IPS-NIHi7 (cell line): ENCODE measurements around the gene CHIA.

ENCODE experiments used
- DNase-seq: peaks from one replicate; pipeline ENCODE4 v3.0.0; 2012; ENCODE audit warnings: mixed read lengths; ENCODE audit errors: extremely low spot score

CHIA gene

DNA sequence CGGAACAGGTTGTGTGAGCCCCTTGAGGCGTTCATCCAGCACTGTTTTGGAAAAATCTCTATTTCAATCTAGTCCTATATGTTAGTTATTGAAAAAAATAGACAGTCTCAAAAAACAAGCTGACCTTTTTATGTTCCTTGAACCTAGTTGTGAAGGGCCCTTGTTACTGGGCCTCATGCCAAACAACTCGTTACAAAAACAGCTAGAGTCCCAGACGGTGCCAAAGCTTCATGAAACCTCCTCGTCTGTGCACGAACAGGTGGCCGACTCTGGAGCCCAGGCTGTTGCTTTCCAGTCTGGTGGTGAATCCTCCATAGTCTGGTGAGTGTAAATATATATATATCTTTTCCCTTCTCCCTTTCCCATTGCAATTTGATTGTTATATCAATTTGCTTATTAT is at the start of gene CHIA:
Gene CHIA, plus strand, starts transcription at position 222 of the 400 bp plus-strand sequence. CDS start 19,617 bp downstream, outside the sequence.
- no peak for DNase-seq

DNA sequence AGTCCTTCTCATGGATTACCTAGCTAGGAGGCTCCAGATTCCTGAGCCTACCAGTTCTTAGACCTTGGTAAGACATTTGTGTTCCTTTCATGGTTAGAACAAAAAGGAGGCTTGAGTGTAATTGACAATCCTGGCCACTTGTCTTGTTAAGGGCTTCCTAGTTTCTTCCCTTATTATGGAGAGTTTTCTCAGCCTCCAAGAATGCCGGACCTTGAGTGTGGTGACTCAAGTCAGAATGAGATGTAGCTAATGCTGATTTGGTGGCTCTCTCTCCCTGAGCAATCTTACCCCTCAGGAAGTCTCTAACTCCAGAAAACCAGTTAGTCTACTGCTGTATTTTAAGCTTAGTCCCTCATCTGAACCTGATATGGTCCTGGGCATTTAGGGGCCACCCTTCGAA is 48.9 kb upstream of the CHIA start:
- no peak for DNase-seq

DNA sequence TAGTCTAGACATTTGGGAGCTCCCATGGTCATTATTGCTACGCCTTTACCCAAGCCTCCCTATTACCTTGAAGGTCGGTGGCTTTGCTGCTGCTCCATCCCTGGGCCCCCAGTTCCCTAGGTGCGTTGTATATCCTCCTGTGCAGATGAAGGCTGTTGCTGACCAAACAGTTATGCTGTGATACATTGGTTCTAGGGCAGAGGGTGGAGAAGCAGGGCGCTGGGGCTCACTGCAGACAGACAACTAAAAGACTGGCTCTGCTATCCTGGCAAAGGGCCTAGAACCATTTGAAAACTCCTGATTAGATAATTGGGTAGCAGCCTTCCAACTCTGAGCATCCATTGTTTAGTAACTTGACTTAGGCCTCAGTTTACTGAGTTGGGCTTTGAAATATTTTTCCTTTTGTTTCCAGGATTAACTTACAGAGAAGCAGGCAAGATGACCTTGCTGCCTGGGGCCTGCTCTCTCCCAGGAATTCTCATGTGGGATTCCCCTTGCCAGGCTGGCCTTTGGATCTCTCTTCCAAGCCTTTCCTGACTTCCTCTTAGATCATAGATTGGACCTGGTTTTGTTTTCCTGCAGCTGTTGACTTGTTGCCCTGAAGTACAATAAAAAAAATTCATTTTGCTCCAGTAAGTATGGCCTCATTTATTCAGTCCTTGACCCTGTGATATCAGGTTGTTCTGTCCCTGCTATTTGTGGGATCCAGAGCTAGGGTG is 47.7 kb upstream of the CHIA start:
- no peak for DNase-seq

DNA sequence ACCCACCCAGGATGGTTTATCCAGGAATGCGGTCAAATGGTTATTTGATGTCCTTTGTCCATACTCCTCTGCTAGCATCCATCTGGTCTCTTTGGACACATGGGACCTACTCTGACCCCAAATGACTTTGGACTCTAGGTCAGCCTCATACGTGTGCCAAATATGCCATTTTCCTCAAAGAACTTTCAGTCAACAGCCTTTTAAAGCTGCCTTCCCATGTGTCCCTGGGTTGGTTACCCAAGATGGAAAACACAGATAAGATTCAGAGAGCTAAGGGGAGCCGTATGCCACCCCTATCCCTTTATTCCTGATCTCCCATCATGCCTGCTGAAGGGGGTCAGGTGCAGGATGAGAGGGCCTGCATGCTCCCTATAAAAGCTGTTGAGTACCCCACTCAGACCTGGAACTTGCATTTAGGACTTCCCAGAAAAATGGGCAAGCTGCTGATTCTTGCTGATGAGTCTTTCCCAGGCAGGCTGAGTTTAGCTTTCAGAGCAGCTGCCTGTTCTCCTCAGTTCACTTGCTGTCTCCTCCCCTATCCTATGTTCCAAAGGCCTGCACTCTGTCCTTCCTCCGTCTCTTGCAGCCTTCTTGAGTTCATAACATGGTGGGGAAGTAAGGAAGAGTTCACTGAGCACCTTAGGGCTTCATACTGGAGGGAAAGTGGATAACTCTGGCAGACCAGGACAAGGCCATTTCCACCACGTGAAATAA is 43.4 kb upstream of the CHIA start:
- no peak for DNase-seq

DNA sequence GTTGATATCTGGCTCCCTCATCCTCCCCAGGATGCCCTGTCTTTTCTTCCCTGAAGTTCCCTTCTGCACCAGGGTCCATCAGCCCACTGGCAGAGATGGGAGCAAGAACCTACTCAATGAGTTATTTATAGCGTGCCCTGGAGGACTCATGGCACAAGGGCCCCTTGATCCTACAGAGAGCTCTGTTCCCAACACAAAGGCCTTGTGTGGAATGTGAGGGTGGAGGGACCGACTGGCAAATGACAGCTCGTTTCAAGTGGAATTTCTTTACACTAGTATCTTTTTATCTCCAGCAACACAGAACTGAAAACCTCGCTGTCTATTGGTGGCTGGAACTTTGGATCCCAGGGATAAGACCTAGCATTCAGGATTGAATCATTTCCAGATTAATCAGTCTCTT is 40.7 kb upstream of the CHIA start:
- DNase-seq = no peak

DNA sequence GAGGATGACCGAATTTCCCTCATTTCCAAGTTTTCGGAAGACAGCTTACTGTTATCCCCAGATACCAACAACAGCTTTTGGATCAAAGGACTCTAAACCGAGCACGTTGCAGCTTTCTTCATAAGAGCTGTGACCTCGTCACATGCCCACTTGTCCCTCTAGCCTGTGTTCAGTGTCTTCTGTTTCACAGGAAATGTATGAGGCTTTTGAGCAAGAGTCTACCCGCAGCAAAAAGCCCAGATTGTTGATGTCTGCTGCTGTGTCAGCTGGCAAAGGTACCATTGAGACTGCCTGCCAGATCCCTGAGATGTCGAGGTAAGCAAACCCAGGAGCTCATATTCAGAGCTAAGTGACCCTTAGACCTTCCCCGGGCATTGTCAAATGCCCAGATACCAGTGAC is 39.1 kb upstream of the CHIA start:
- no peak for DNase-seq

DNA sequence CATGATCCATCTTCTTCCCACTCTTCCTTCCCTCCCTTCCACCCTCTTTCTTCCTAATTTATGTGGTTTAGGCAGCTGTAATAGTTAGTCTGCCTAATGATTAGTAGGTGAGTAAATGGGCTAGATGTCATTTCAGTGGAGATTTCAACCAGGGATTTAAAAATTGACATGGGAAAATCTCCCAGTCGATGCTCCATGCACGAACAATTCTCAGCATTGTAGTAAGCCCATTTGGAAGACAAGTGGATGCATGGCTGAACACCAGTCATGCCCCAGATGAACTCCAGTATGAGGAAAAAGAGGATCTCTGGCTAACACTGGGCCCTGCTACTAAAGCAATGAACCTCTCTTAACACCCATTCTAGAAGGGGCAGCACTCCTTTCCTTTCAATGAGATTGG is 37.9 kb upstream of the CHIA start:
- no peak for DNase-seq

DNA sequence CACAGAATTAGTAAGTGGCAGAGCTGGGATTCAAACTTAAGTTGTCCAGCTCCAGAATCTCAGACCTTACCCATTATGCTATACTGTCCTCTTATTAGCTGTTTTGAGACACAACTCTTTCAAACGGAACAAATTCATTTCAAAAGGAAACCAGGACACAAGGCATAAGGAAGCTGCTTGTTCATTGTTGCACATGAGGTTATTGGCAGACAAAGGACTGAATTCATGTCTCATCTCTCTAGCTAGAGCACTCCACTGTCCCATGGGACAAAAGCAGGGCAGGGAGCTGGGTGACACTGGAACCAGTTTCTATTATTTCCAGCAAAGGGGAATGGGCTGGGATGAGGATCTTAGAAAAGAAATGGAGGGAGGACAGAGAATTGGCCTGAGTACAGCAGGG is 36.8 kb upstream of the CHIA start:
- DNase-seq = no peak

DNA sequence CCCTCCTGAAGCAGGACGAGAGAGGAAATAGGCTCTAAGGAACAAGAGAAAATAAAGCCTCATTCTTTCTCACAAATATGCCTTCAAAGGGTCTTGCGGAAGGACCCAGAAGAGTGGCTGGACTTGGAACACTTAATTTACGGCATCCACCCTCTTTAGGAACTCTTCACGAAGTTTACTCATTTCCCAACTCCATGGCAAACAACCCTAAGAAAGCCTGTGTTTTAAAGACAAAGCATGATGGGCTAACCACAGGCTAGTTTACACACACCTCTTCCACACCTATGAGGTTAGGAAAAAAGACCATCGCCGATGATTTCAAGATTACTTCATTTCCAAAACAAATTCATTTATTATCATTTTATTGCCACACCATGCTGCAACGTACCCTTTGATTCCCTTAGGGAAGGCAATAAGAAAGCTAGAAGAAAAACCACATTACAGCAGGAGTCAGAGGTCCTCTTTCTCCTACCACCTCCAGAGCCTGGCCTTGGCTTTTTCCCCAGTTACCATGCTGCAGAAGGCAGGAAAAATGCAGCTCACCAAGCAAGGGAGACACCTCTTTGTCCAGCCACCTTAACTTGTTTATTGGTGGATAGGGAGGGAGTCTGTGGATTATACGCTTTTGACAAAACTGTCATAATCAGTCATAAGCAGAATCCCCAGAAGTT is 33.5 kb upstream of the CHIA start:
- no peak for DNase-seq

DNA sequence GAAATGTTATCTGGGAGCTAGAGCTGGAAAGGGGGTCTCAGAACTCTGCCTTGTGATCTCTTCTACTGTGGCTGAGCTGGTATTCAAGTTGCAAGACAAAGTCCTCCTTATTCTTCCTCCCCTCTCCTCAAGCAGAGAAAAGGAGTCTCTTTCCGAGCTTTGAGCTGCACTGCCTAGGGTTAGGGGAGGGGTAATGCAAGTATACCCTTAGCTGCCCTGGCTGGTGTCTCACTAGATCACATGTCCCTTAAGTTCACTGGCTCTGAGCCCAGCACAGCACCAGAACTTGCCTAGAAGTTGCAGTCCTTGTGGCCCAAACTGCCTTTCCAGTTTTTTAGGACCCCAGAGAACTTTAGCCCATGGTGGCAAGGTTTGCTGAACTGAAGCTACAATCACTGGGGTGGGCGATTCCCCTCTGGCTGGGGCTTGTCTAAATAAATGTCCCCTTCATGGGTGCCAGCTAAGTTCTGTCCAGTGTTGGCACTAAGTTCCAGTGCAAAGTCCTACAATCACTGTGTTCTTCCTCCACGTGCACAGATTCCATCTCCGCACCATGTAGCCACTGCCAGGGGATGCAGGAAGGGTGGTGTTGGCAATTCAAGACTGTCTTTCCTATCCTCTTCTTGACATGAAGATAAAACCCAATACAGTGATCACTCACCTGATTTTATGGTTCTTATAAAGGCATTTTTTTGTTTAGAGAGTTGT is 22.7 kb upstream of the CHIA start:
- no peak for DNase-seq

DNA sequence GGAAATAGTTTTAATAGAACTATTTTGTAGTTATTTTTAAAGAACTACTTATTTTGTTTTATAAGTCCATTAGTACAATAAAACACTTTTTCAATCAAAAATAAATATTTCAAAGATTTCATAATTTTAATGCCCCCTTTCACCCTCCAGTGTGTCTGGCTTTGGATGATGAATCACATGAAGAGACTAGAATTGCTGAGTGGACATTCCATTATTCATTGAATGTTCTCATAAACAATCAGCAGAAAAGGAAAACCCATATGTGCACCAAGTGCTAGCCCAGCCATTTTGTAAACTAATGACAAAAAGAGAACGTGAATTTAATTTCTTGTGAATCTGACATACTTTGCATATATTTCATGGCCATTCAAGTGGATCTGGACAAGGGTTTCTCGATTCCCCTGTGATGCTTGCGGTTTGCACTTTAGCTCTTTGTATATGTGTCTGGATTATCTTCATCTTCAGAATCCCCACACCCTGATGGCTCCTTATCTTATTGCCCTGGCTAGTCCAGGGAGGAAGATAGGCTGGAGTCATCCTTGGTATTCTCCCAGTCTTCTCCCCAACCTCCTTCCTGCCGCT is 20.7 kb upstream of the CHIA start:
- no peak for DNase-seq

DNA sequence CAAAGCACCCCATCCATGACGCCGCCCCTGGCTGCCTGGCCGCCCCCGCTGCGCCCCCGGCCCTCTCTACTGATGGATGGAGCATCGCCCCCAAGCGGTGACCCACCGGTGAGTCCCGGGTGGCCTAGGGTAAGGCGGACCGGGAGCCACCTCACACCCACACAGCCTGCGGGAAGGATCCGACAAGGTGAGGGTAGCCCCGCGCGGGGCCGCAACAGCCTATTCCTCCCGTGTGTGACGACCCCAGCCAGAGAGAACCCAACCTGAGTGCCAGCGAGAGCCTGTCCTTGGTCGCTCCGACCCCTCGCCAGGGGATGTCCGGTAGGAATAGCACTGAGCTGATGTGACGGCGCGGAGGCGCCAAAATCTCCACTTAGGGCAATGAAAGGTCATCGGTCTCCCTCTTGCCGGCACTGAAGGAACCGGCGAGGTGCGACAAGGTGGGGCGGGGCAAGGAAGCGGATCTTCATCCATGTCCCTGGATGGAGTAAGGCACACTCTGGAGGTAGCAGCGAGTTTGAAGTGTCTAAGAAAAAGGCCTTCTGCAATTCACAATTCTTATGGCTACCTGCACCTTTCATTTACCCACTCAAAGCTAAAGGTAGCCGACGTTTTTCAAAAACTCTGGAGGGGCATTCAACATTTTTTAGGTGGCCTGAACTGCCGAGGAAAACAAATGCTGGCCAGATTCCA is 19.7 kb upstream of the CHIA start:
- peak; percentile 31 for DNase-seq

DNA sequence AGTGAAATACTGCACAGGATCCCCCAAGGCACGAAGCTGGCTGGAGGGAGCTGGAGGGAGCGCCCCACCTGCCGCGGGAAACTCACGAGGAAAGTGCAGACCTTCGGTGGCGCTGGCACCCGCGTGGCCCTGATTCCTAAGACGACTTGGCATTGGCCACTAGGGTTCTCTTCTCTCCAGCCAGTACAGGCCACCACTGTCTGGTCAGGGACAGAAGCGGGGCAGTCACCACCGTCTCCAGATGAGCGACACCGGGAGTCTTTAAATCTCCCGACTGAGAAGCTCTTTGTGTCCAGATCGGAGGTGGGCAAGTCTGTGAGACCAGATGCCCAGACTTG is 19.2 kb upstream of the CHIA start:
- no peak for DNase-seq

DNA sequence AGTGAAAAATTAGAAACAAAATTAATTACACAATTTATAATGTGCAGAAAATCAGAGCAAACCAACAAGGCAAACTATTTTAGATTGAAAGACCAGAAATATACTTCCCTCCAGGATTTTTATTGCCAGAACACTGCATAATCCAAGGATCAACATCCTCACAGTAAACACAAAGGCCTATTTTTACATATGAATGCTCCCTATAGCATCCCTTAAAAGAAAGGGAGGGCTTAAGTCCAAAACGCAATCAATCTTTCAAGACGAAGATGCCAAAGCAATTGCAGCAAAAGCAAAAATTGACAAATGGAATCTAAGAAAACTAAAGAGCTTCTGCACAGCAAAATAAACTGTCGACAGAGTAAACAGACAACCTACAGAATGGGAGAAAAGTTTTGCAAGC is 18.6 kb upstream of the CHIA start:
- DNase-seq = no peak

DNA sequence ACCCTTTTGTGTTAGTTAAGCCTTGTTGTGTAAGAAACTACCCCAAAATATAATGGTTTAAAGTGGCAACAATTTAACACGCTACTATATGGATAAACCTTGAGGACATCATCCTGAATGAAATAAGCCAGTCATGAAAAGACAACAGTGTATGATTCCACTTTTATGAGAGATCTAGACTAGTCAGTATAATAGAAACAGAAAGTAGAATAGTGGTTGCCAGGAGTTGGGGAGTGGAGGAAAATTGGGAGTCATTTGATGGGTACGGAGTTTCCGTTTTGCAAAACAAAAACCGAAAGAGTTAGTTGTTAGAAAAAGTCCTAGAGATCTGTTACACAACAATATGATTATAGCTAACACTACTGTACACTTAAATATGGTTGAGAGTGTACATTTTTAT is 16.0 kb upstream of the CHIA start:
- DNase-seq = no peak

DNA sequence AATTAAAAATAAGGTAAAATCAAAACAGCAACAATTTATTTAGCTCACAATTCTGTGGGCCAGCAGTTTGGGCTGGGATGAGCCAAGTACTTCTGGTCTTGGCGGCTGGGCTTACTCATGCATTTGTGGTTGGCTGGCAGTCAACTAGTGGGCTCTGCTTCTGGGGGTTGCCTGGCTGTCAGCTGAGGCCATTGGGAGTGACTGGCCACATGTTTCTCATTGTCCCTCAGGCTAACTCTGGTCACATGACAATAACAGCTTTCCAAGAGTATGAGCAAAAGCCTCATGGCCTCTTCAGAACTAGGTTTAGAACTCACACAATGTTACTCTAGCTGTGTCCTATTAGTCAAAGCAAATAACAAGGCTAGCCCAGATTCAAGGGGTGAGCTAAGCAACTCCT is 15.6 kb upstream of the CHIA start:
- no peak for DNase-seq

DNA sequence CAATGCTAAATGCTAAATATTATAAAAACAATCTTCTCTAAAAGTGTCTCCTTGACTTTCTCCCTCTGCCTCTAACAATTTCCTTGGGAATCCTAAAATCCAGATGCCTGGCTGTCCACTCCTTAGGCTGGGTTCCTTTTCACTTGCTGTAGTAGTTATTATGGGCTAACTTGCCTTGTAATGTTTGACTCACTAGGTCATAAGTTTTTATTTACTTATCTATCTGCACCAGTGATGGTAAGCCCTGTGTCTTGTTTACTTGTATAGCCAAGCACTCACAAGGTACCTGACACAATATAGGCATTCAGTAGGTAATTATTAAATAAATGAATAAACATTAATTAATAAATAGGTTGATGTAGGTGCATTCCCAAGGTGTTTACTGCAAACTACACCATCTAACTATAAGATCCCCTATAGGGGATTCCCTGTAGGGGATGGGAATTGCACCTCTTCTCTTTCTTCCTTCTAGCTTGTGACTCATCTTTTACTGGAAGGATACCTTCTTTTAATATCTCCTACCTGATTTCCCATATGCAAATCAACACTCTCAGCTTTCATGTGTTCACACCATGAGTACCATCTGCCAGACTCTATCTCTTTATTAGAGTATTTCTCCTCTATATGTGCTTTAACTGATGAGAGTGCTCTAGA is 14.7 kb upstream of the CHIA start:
- no peak for DNase-seq

DNA sequence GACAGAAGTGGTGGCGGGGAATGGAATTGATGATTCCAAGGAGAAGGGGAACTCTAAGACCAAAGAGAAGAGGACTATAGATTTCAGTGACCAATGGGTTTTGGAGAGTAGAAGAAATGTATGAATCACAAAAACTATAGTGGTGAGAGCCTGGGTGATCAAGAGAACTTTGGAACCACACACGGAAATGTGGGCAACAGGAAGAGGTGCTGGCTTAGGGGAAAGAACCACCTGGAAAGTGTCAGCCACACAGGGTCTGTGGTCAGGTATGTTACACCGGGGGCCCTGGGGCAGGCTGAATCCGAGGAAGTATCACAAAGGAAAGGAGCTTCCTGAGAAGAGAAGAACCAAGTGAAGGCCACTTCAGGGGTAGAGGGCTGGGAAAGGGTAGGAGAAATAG is 11.5 kb upstream of the CHIA start:
- DNase-seq = no peak

DNA sequence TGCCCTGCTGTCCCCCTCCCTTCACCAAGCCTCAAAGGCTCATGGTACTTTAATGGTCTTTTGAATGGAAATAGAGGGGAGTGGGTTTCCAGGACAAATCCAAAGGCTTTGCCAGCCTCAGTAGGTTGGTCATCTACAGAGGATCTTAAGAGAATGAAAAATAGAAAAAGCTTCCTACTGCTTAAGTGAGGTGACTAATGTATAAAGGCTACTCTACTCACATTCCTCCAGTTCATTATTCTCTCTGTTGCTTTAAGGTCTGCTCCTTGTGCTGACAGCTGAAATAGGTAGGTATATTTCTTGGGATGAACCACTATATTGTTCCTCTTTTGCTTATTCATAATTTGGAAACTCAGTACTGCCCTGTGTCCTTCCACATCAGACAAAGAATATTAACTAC is 10.4 kb upstream of the CHIA start:
- DNase-seq = no peak

DNA sequence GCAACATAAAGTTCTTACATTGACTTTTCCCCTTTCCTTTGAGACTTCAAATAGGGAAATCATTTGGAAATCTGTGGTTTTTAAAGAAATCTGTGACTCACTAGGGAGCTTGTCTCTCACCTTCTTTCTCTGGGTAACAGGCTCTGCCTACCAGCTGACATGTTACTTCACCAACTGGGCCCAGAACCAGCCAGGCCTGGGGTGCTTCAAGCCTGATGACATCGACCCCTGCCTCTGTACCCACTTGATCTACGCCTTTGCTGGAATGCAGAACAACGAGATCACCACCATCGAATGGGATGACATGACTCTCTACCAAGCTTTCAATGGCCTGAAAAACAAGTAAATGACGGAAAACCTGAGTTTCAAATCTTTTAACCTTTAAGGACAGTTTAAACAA is 9.2 kb upstream of the CHIA start:
- no peak for DNase-seq

DNA sequence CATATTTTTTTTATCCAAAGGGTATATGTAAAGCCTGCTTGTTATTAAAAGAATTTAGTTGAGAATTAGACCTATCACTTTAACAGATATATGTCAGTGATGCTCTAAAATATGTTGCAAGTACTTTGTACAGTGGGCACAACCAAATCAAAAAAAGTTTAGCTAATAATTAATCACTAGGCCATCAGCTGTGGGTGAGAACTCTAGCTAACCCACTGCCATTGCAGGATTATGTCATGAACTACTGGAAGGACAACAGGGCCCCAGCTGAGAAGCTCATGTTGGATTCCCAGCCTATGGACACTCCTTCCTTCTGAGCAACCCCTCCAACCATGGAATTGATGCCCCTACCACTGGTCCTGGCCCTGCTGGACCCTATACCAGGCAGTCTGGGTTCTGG is 6.8 kb upstream of the CHIA start:
- DNase-seq = no peak
